HepG2 (cell line): ENCODE data around the gene DDO. TPM values are rescaled to one million over a fixed set of nuclear protein-coding genes. Genes with fewer than 3 reads are reported as not detected.

ENCODE experiments used
- FOXO1 ChIP-seq: sonication (generic); formaldehyde crosslinking; IDR thresholded peaks from 2 replicates; pipeline ENCODE4 v1.4.0; 2020; ENCODE audit warnings: missing genetic modification reagents
- PRDM10 ChIP-seq: sonication (generic); formaldehyde crosslinking; IDR thresholded peaks from 2 replicates; pipeline ENCODE4 v1.4.0; 2020; ENCODE audit warnings: low read depth, missing genetic modification reagents
- RFXAP ChIP-seq: sonication (generic); formaldehyde crosslinking; IDR thresholded peaks from 2 replicates; pipeline ENCODE4 v1.4.0; 2020; ENCODE audit warnings: missing genetic modification reagents, borderline replicate concordance
- SIX1 ChIP-seq: sonication (generic); formaldehyde crosslinking; IDR thresholded peaks from 2 replicates; pipeline ENCODE4 v1.4.0; 2020; ENCODE audit warnings: missing genetic modification reagents, borderline replicate concordance
- SRSF9 ChIP-seq: fragments of 200-400 bp; formaldehyde crosslinking; IDR thresholded peaks from 2 replicates; pipeline ENCODE4 v1.6.1; 2018; ENCODE audit warnings: borderline replicate concordance, mild to moderate bottlenecking, low read depth, low read length; ENCODE audit not compliant: insufficient read depth, poor library complexity, severe bottlenecking
- ZNF441 ChIP-seq: sonication (generic); formaldehyde crosslinking; IDR thresholded peaks from 2 replicates; pipeline ENCODE4 v1.7.0; 2021; ENCODE audit warnings: missing genetic modification reagents, borderline replicate concordance
- ZNF563 ChIP-seq: sonication (generic); formaldehyde crosslinking; IDR thresholded peaks from 2 replicates; pipeline ENCODE4 v1.8.0; 2022; ENCODE audit warnings: mild to moderate bottlenecking, moderate library complexity, missing genetic modification reagents
- ZNF570 ChIP-seq: sonication (generic); formaldehyde crosslinking; IDR thresholded peaks from 2 replicates; pipeline ENCODE4 v1.4.0; 2020; ENCODE audit warnings: mild to moderate bottlenecking, missing genetic modification reagents, borderline replicate concordance
- ZNF777 ChIP-seq: sonication (generic); formaldehyde crosslinking; IDR thresholded peaks from 2 replicates; pipeline ENCODE4 v1.4.0; 2020; ENCODE audit warnings: missing genetic modification reagents
- polyA plus RNA-seq, 8 experiments: library from polyadenylated mRNA; depleted of rRNA in 3 of 8; stranded (reverse) in 7 of 8; unstranded in 1 of 8; fragments of >200 nt; fragmentation: Illumina TruSeq in 4 of 8; extraction: Trizol in 4 of 8; gene quantifications; 2 replicates each; pipeline versions ENCODE4 v1.2.1 to v1.2.3, GENCODE V29; 2011 to 2016; ENCODE audit warnings: low read depth in 4 of 8, missing spikeins in 1 of 8, mixed read lengths in 1 of 8; ENCODE audit not compliant: insufficient read depth in 1 of 8
- total RNA-seq, 5 experiments: library from RNA; depleted of rRNA; stranded (reverse); fragments of >200 nt; fragmentation: Illumina TruSeq; extraction: Trizol; gene quantifications; 2 replicates each; pipeline ENCODE4 v1.2.3, GENCODE V29; 2016; ENCODE audit warnings: low read depth in 1 of 5

Gene DDO
- total and polyA plus RNA-seq, 2 of the 13 experiments (the other 11 are each of a cell fraction or from before 2014, with no cell fraction given), result 6.1 to 10.3 TPM

GRCh38 chr6:110419028-110419739 is 3.8 kb upstream of the DDO start (continued):
- TF ChIP-seq PRDM10 (0 out of 2 replicates have a peak, but pooled peaks have one; percentile 59), FOXO1 (CRISPR knock-in tag) (no peak), RFXAP (CRISPR knock-in tag) (0 out of 2 replicates have a peak, but pooled peaks have one; percentile 36), SIX1 (CRISPR knock-in tag) (no peak), SRSF9 (no peak), ZNF563 (CRISPR knock-in tag) (no peak), ZNF570 (CRISPR knock-in tag) (no peak), ZNF777 (0 out of 2 replicates have a peak, but pooled peaks have one; percentile 23), ZNF441 (0 out of 2 replicates have a peak, but pooled peaks have one; percentile 22)
